ENCODE measurements around the gene ATF2. TPM values are rescaled to one million over a fixed set of nuclear protein-coding genes. Genes with fewer than 3 reads are reported as not detected.

The ATF2 gene
- total and polyA plus RNA-seq, 2 of the 8 experiments (the other 6 are each of a cell fraction or from before 2014, with no cell fraction given): 31.2 to 46.5 TPM

DNA sequence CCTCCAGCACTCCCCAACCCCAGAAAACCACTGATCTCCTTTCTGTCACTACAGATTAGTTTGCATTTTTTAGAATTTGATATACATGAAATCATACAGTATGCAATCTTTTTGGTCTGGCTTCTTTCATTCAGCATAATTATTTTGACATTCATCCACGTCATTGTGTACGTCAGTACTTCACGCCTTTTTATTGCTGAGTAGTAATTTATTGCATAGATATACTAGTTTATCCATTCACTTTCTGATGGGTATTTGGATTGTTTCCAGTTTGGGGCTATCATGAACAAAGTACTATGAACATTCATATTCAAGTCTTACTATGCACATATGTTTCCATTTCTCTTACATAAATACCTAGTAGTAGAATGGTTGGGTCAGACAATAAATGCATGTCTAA, 142.8 kb downstream of the ATF2 start (continued):
- no peak for TF ChIP-seq RFX5 (IDR thresholded peaks at IDR 0.05; ENCODE audit: borderline replicate concordance, low read depth, low read length)
- TF ChIP-seq, protein P1, sequence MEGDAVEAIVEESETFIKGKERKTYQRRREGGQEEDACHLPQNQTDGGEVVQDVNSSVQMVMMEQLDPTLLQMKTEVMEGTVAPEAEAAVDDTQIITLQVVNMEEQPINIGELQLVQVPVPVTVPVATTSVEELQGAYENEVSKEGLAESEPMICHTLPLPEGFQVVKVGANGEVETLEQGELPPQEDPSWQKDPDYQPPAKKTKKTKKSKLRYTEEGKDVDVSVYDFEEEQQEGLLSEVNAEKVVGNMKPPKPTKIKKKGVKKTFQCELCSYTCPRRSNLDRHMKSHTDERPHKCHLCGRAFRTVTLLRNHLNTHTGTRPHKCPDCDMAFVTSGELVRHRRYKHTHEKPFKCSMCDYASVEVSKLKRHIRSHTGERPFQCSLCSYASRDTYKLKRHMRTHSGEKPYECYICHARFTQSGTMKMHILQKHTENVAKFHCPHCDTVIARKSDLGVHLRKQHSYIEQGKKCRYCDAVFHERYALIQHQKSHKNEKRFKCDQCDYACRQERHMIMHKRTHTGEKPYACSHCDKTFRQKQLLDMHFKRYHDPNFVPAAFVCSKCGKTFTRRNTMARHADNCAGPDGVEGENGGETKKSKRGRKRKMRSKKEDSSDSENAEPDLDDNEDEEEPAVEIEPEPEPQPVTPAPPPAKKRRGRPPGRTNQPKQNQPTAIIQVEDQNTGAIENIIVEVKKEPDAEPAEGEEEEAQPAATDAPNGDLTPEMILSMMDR (IDR thresholded peaks at IDR 0.05; ENCODE audit: control extremely low read depth in 1 of 3, insufficient read depth in 1 of 3, low read depth in 1 of 3, low read length in 3 of 3): no peak
- TF ChIP-seq RXRA (IDR thresholded peaks at IDR 0.05; ENCODE audit: insufficient read depth, low read depth, low read length): no peak
- TF ChIP-seq RNF2 (IDR thresholded peaks at IDR 0.05; ENCODE audit: borderline replicate concordance, low read depth, low read length, missing control alignments, poor library complexity, severe bottlenecking): no peak
- no peak for TF ChIP-seq SIN3A (conservative IDR thresholded peaks at IDR 0.05 in 1 of 2, IDR thresholded peaks at IDR 0.05 in 1 of 2; ENCODE audit: low read depth in 1 of 2, low read length in 2 of 2)
